Measurements from ENCODE around the gene TAF1B. TPM values are rescaled to one million over a fixed set of nuclear protein-coding genes. Genes with fewer than 3 reads are reported as not detected.

TAF1B gene
- total RNA-seq, 2 donors from 2014 or later: 15.3 to 19.9 TPM

DNA sequence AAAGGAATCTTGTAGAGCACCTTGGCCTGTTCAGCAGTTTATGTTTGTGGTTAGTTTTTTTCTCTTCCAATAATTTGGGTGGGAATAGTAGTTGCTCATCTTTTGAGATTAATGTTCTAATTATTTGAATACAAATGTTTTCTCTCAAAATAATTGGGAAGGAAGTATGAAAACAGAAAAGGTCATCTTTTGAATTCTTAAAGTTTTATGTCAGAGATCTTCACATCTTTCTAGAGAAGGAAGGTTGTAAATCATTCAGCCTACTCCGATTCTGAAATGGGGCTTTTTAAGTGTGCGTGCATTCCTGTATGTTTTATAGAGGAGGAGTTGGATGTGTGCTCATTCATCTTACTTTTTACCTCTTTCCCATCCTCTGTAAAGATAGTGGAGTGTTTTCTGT lies 137.2 kb downstream of the TAF1B start:
- Mint-ChIP-seq H3K4me3 (no peak overlapping the region), H3K27me3 (peaks cover 33% of the 10 kb centered on the region), H3K27ac (no peak overlapping the region), H3K36me3 (ENCODE audit: low read depth) (no peaks in the 10 kb centered on the region), H3K4me1 (peaks cover 7% of the 10 kb centered on the region)
- ATAC-seq (no peak), DNase-seq (no peak)
- H3K9me3 ChIP-seq (ENCODE audit: control insufficient read depth, low read length, poor library complexity, severe bottlenecking): no peaks in the 10 kb centered on the region

DNA sequence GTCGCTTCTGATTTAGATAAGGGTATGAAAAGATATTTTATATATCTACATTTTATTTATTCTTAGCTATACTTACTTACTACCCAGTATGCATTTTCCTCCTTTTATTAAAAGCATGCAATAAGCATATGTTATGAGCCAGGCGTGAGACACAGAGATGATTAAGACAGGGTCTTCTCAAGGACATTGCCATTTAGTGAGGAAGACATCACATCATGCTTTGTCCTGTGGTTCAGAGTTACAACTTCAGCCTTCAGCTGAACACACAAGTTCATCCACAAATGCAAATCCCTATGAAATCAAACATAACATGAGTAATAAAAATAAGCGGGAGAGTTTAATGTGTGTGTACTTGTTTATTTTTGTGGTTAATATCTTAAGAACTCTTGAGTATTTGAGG lies 138.4 kb downstream of the TAF1B start:
- H3K4me1 Mint-ChIP-seq: peaks cover 7% of the 10 kb centered on the region
- H3K36me3 Mint-ChIP-seq (ENCODE audit: low read depth): no peaks in the 10 kb centered on the region
- H3K4me3 Mint-ChIP-seq: no peak overlapping the region
- no peak for DNase-seq
- no peak for ATAC-seq
- H3K9me3 ChIP-seq (ENCODE audit: control insufficient read depth, low read length, poor library complexity, severe bottlenecking): no peaks in the 10 kb centered on the region
- no peak overlapping the region for H3K27ac Mint-ChIP-seq
- H3K27me3 Mint-ChIP-seq: peaks cover 28% of the 10 kb centered on the region

DNA sequence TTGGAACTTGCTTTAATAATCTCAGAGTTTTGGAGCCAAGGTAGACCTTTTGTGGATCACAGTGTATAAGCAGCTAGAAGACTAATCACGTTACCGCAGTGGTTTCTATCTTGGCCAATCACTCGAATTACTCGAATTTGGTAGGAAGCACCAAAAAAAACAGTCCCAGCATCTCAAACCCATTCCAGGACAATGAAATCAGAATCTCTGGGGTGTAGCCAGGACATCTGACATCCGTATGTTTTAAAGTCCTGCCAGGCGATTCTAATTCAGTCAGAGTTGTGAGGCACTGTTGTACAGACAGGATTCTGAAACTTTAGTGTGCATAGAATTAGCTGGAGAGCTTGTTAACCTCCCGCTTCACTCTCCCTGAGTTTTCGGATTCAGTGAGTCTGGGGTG lies 139.0 kb downstream of the TAF1B start:
- no peak for ATAC-seq
- no peaks in the 10 kb centered on the region for H3K36me3 Mint-ChIP-seq (ENCODE audit: low read depth)
- H3K4me1 Mint-ChIP-seq: peaks cover 7% of the 10 kb centered on the region

DNA sequence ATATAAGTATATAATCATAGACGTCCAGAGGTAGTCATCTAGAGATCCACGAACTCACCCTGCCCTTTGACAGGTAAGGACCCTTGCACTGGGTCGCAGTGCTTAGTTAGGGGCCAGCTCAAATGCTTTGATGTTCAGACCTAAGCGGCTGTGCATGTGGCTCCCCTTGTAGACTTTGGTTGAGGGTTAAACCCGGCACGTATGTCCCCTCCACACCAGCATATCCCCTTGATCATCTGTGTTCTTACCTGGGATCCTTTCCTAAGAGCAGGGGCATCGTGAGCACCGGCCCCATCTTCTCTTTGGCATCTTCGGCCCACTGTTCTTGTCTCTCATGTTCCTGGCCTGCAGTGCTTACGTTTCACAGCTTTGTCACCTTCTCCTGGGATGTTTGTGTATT lies 139.6 kb downstream of the TAF1B start:
- ATAC-seq: no peak
- Mint-ChIP-seq H3K36me3 (ENCODE audit: low read depth) (no peaks in the 10 kb centered on the region), H3K27ac (no peak overlapping the region), H3K4me1 (peaks cover 7% of the 10 kb centered on the region), H3K4me3 (no peak overlapping the region), H3K27me3 (peaks cover 21% of the 10 kb centered on the region)
- H3K9me3 ChIP-seq (ENCODE audit: control insufficient read depth, low read length, poor library complexity, severe bottlenecking): no peaks in the 10 kb centered on the region
- no peak for DNase-seq

More for the DNA sequence above, 139.0 kb downstream of the TAF1B start:
- DNase-seq: no peak
- H3K27me3 Mint-ChIP-seq: peaks cover 25% of the 10 kb centered on the region
- no peak overlapping the region for H3K27ac Mint-ChIP-seq
- H3K9me3 ChIP-seq (ENCODE audit: control insufficient read depth, low read length, poor library complexity, severe bottlenecking): no peaks in the 10 kb centered on the region
- no peak overlapping the region for H3K4me3 Mint-ChIP-seq

DNA sequence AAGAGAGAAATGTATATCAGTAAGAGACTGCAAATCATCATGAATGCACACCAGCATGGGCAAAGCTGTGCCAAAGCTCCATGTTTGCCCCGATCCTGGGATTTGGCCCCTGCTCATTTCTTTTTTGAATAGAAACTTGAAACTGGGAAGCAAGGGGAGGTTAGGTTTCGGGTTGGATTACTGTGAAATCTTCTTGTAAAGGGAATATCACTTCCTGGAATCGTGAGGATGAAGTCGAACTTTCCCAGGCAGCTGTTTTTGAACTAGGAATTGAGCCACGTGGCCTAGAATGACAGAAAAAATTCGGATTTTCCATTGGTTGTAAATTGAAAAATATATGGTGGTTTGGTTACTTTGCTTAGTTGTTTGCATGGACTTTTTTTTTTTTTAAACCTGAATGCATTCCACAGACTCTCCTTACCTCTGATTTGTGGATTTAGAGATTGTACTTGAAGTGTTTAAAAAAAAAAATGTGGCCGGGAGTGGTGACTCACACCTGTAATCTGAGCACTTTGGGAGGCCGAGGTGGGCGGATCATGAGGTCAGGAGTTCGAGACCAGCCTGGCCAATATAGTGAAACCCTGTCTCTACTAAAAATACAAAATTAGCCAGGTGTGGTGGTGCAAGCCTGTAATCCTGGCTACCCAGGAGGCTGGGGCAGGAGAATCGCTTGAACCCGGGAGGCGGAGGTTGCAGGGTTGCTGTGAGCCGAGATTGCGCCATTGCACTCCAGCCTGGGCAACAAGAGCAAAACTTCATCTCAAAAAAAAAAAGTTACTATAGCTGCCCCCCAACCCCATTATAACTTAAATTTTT lies 140.3 kb downstream of the TAF1B start:
- Mint-ChIP-seq H3K27ac (peak overlapping the region; percentile 66), H3K4me1 (peaks cover 7% of the 10 kb centered on the region)
- no peak for ATAC-seq

More for the DNA sequence above, 140.3 kb downstream of the TAF1B start:
- no peaks in the 10 kb centered on the region for H3K9me3 ChIP-seq (ENCODE audit: control insufficient read depth, low read length, poor library complexity, severe bottlenecking)
- H3K36me3 Mint-ChIP-seq (ENCODE audit: low read depth): no peaks in the 10 kb centered on the region
- no peak overlapping the region for H3K4me3 Mint-ChIP-seq
- DNase-seq: no peak
- H3K27me3 Mint-ChIP-seq: peaks cover 14% of the 10 kb centered on the region

Other genes with a start within 250 kb of the TAF1B start
- gene YWHAQ, start 212.5 kb upstream of the TAF1B start, total RNA-seq: 100 to 1,000 TPM; 176 to 189 TPM
- 1 to 10 TPM in 1 of 2 donors, under 1 TPM in 1; 0.60 to 3.7 TPM for gene GRHL1, start 108.2 kb downstream of the TAF1B start, total RNA-seq
- 10 to 100 TPM; 38.0 to 44.5 TPM for gene KLF11, start 200.1 kb downstream of the TAF1B start, total RNA-seq
- not detected for gene CYS1, start 236.9 kb downstream of the TAF1B start, total RNA-seq